Breast epithelium (tissue), 3 donors: ENCODE measurements around the gene TRIM66.

Source experiments
- POLR2A ChIP-seq: fragments of 450-650 bp; IDR thresholded peaks from one replicate; pipeline ENCODE4 v1.6.1; 2016; ENCODE audit warnings: antibody characterized with exemption, mild to moderate bottlenecking, moderate library complexity
- POLR2AphosphoS5 ChIP-seq, 3 donors: sonication (generic); formaldehyde crosslinking; IDR thresholded peaks; one replicate each; pipeline ENCODE4 v1.6.1; 2017; ENCODE audit warnings: antibody characterized with exemption in 3 of 3
- TF ChIP-seq, protein P1 (sequence below), 3 donors: fragments of 450-650 bp; IDR thresholded peaks; one replicate each; pipeline ENCODE4 v1.5.1; 2016 to 2017; ENCODE audit warnings: antibody characterized with exemption in 3 of 3, mild to moderate bottlenecking in 3 of 3, moderate library complexity in 3 of 3

DNA sequence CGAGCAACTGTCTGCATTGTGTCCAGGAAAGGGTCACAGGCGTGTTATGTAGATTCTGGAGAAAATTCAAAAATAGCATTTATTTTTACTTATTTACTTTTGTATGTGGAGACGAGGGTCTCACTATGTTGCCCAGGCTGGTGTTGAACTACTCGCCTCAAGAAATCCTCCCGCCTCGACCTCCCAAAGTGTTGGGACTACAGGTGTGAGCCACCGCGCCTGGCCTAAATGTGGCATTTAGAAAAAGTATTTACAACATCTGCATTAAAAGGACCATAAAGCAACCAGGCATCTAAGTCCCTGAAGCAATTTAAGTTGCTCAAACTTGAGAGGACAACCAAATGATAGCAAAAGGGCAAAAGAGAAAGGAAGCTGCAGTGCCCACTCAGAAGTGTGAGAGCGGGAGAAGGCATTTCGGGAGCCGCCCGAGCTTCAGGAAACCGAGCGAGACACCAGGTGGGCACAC, 595 bp downstream of the TRIM66 start:
- TF ChIP-seq, protein P1, sequence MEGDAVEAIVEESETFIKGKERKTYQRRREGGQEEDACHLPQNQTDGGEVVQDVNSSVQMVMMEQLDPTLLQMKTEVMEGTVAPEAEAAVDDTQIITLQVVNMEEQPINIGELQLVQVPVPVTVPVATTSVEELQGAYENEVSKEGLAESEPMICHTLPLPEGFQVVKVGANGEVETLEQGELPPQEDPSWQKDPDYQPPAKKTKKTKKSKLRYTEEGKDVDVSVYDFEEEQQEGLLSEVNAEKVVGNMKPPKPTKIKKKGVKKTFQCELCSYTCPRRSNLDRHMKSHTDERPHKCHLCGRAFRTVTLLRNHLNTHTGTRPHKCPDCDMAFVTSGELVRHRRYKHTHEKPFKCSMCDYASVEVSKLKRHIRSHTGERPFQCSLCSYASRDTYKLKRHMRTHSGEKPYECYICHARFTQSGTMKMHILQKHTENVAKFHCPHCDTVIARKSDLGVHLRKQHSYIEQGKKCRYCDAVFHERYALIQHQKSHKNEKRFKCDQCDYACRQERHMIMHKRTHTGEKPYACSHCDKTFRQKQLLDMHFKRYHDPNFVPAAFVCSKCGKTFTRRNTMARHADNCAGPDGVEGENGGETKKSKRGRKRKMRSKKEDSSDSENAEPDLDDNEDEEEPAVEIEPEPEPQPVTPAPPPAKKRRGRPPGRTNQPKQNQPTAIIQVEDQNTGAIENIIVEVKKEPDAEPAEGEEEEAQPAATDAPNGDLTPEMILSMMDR (IDR thresholded peaks at IDR 0.05) = no peak
- TF ChIP-seq POLR2A (no peak), POLR2AphosphoS5 (IDR thresholded peaks at IDR 0.05) (no peak)
